DOHH2 (cell line): ENCODE measurements around the gene SEC22A.

ENCODE experiments used
- H3F3A ChIP-seq: fragments of 200-600 bp; sonication (generic), shearing (Covaris generic); 2 replicates; pipeline ENCODE4 v1.6.0; 2016; ENCODE audit warnings: antibody characterized with exemption, mild to moderate bottlenecking; ENCODE audit not compliant: control insufficient read depth, insufficient read depth
- H3K27ac ChIP-seq: fragments of 200-600 bp; sonication (generic); 2 replicates; pipeline ENCODE4 v1.5.1; 2014; ENCODE audit warnings: low read depth, mild to moderate bottlenecking, low read length, moderate library complexity
- H3K27me3 ChIP-seq: fragments of 200-600 bp; sonication (generic); 2 replicates; pipeline ENCODE4 v1.6.1; 2014; ENCODE audit warnings: mild to moderate bottlenecking, low read length, mixed read lengths; ENCODE audit not compliant: control insufficient read depth
- H3K36me3 ChIP-seq: fragments of 200-600 bp; sonication (generic); 2 replicates; pipeline ENCODE4 v1.6.1; 2014; ENCODE audit warnings: mild to moderate bottlenecking, low read length, moderate library complexity, mixed read lengths; ENCODE audit not compliant: control insufficient read depth
- H3K4me1 ChIP-seq: fragments of 200-600 bp; sonication (generic); 2 replicates; pipeline ENCODE4 v1.6.1; 2014; ENCODE audit warnings: mild to moderate bottlenecking, low read length, mixed read lengths; ENCODE audit not compliant: control insufficient read depth
- H3K4me2 ChIP-seq: fragments of 200-600 bp; sonication (generic); 2 replicates; pipeline ENCODE4 v1.6.0; 2014; ENCODE audit warnings: mild to moderate bottlenecking, low read length, moderate library complexity
- H3K4me3 ChIP-seq: fragments of 200-600 bp; sonication (generic); 2 replicates; pipeline ENCODE4 v1.5.1; 2014; ENCODE audit warnings: mild to moderate bottlenecking, low read length, mixed read lengths
- H3K79me2 ChIP-seq: fragments of 200-600 bp; sonication (generic); 2 replicates; pipeline ENCODE4 v1.6.1; 2014; ENCODE audit warnings: mild to moderate bottlenecking, low read length, mixed read lengths; ENCODE audit not compliant: control insufficient read depth
- H3K9me2 ChIP-seq: fragments of 200-600 bp; sonication (generic); replicated peaks from 2 replicates; pipeline ENCODE4 v1.6.1; 2014; ENCODE audit warnings: mild to moderate bottlenecking, low read length, mixed read lengths; ENCODE audit not compliant: control insufficient read depth
- H3K9me3 ChIP-seq: fragments of 200-600 bp; sonication (generic); 2 replicates; pipeline ENCODE4 v1.6.1; 2014; ENCODE audit warnings: antibody characterized with exemption, low read length, mixed read lengths; ENCODE audit not compliant: control insufficient read depth, insufficient read depth
- H4K20me1 ChIP-seq: fragments of 200-600 bp; sonication (generic); 2 replicates; pipeline ENCODE4 v1.6.0; 2014; ENCODE audit warnings: low read depth, mild to moderate bottlenecking, antibody characterized with exemption, low read length, moderate library complexity; ENCODE audit not compliant: control insufficient read depth, insufficient read depth
- CTCF ChIP-seq: fragments of 200-600 bp; sonication (generic); IDR thresholded peaks from one replicate; pipeline ENCODE4 v1.5.1; 2014; ENCODE audit warnings: antibody characterized with exemption, mild to moderate bottlenecking, low read depth, low read length; ENCODE audit not compliant: poor library complexity, severe bottlenecking
- EZH2phosphoT487 ChIP-seq: fragments of 200-600 bp; sonication (generic); IDR thresholded peaks from 2 replicates; pipeline ENCODE4 v1.6.1; 2017; ENCODE audit warnings: borderline replicate concordance, mild to moderate bottlenecking, antibody characterized with exemption, low read length, moderate library complexity, mixed read lengths

SEC22A gene

GRCh38 chr3:123157209-123157597 is 44.5 kb upstream of the SEC22A start:
- no peak overlapping the region for H3K27ac ChIP-seq

GRCh38 chr3:123157598-123158287 is 44.0 kb upstream of the SEC22A start:
- Histone ChIP-seq H3K4me1 (peaks cover 11% of the 10 kb centered on the region), H3K4me3 (no peak overlapping the region), H3K4me2 (no peak overlapping the region), H4K20me1 (no peaks in the 10 kb centered on the region), H3K79me2 (no peaks in the 10 kb centered on the region), H3K27me3 (no peaks in the 10 kb centered on the region), H3K27ac (no peak overlapping the region), H3K9me2 (no peaks in the 10 kb centered on the region), H3K9me3 (no peaks in the 10 kb centered on the region), H3K36me3 (no peaks in the 10 kb centered on the region), H3F3A (no peaks in the 10 kb centered on the region)
- TF ChIP-seq CTCF = no peak
- no peak for TF ChIP-seq EZH2phosphoT487

More at GRCh38 chr3:123157209-123157597, 44.5 kb upstream of the SEC22A start:
- no peaks in the 10 kb centered on the region for H3K27me3 ChIP-seq
- H3K36me3 ChIP-seq = no peaks in the 10 kb centered on the region
- no peaks in the 10 kb centered on the region for H3K9me2 ChIP-seq
- H3K9me3 ChIP-seq = peaks cover under 1% of the 10 kb centered on the region; the same call in 1 of the 2 replicates
- H4K20me1 ChIP-seq = no peaks in the 10 kb centered on the region
- H3K4me2 ChIP-seq = no peak overlapping the region
- peaks cover under 1% of the 10 kb centered on the region for H3F3A ChIP-seq
- no peak overlapping the region for H3K4me3 ChIP-seq
- TF ChIP-seq EZH2phosphoT487 = no peak
- TF ChIP-seq CTCF = no peak
- no peaks in the 10 kb centered on the region for H3K79me2 ChIP-seq
- peaks cover 11% of the 10 kb centered on the region for H3K4me1 ChIP-seq

- Histone ChIP-seq H3K4me3 (no peak overlapping the region), H3F3A (no peaks in the 10 kb centered on the region), H3K36me3 (no peaks in the 10 kb centered on the region), H3K4me1 (peaks cover 5% of the 10 kb centered on the region), H3K4me2 (no peak overlapping the region), H3K9me3 (no peaks in the 10 kb centered on the region), H3K9me2 (no peaks in the 10 kb centered on the region), H3K27me3 (no peaks in the 10 kb centered on the region), H4K20me1 (no peaks in the 10 kb centered on the region), H3K79me2 (no peaks in the 10 kb centered on the region), H3K27ac (no peak overlapping the region)
- TF ChIP-seq CTCF (no peak), EZH2phosphoT487 (no peak)
Measured at GRCh38 chr3:123158330-123158729, 43.4 kb upstream of the SEC22A start.
